Stimulated activated CD8-positive, alpha-beta memory T cell treated with anti-CD3 and anti-CD28 coated beads, Interleukin-12 subunit alpha, Interleukin-12 subunit beta, amount 100 ng/mL, for 1 hour (primary cell): ENCODE data around the gene AP2B1.
"Not testable (repeated sequence)": the region's sequence is repeated elsewhere in the genome, so short reads cannot be mapped to it uniquely, and the experiment has no call there.

ENCODE experiments used
- DNase-seq: peaks from one replicate; pipeline ENCODE4 v3.0.0-alpha.2; 2020; ENCODE audit warnings: low read depth

Gene AP2B1

GRCh38 chr17:35700150-35700549, 113.0 kb downstream of the AP2B1 start:
- DNase-seq, result no peak

- no peak for DNase-seq
Measured at GRCh38 chr17:35701491-35701890, 114.4 kb downstream of the AP2B1 start.

- DNase-seq, result not testable (repeated sequence)
Measured at GRCh38 chr17:35703308-35703707, 116.2 kb downstream of the AP2B1 start.

GRCh38 chr17:35705230-35705629, 118.1 kb downstream of the AP2B1 start:
- DNase-seq, result no peak

- DNase-seq, result no peak
Measured at GRCh38 chr17:35705705-35706104, 118.6 kb downstream of the AP2B1 start.

GRCh38 chr17:35708149-35708548, 121.0 kb downstream of the AP2B1 start:
- no peak for DNase-seq

GRCh38 chr17:35708951-35709350, 121.8 kb downstream of the AP2B1 start:
- DNase-seq, result no peak

- DNase-seq, result no peak
Measured at GRCh38 chr17:35709874-35710273, 122.8 kb downstream of the AP2B1 start.

GRCh38 chr17:35710950-35711349, 123.8 kb downstream of the AP2B1 start:
- DNase-seq, result no peak

GRCh38 chr17:35713069-35713728, 126.1 kb downstream of the AP2B1 start:
- DNase-seq, result no peak

- no peak for DNase-seq
Measured at GRCh38 chr17:35714988-35715387, 127.9 kb downstream of the AP2B1 start.

GRCh38 chr17:35715416-35715815, 128.3 kb downstream of the AP2B1 start:
- DNase-seq, result no peak

GRCh38 chr17:35716173-35716572, 129.1 kb downstream of the AP2B1 start:
- DNase-seq, result no peak

GRCh38 chr17:35716897-35717465, 129.9 kb downstream of the AP2B1 start:
- no peak for DNase-seq

GRCh38 chr17:35717475-35717874, 130.4 kb downstream of the AP2B1 start:
- DNase-seq, result no peak

- no peak for DNase-seq
Measured at GRCh38 chr17:35723735-35724134, 136.6 kb downstream of the AP2B1 start.

GRCh38 chr17:35725058-35725457, 137.9 kb downstream of the AP2B1 start:
- DNase-seq, result no peak

- no peak for DNase-seq
Measured at GRCh38 chr17:35725802-35726126, 138.6 kb downstream of the AP2B1 start.

GRCh38 chr17:35726127-35726952, 139.2 kb downstream of the AP2B1 start:
- DNase-seq, result no peak

GRCh38 chr17:35726953-35727460, 139.9 kb downstream of the AP2B1 start:
- DNase-seq, result no peak

GRCh38 chr17:35727635-35728034, 140.5 kb downstream of the AP2B1 start:
- DNase-seq, result no peak

GRCh38 chr17:35728551-35728950, 141.4 kb downstream of the AP2B1 start:
- no peak for DNase-seq

GRCh38 chr17:35729405-35729833, 142.3 kb downstream of the AP2B1 start:
- DNase-seq, result no peak
